DOHH2 (cell line): ENCODE results near the gene SERPINB13.

Experiments
- H3F3A ChIP-seq: fragments of 200-600 bp; sonication (generic), shearing (Covaris generic); 2 replicates; pipeline ENCODE4 v1.6.0; 2016; ENCODE audit warnings: antibody characterized with exemption, mild to moderate bottlenecking; ENCODE audit not compliant: control insufficient read depth, insufficient read depth
- H3K27ac ChIP-seq: fragments of 200-600 bp; sonication (generic); 2 replicates; pipeline ENCODE4 v1.5.1; 2014; ENCODE audit warnings: low read depth, mild to moderate bottlenecking, low read length, moderate library complexity
- H3K27me3 ChIP-seq: fragments of 200-600 bp; sonication (generic); 2 replicates; pipeline ENCODE4 v1.6.1; 2014; ENCODE audit warnings: mild to moderate bottlenecking, low read length, mixed read lengths; ENCODE audit not compliant: control insufficient read depth
- H3K36me3 ChIP-seq: fragments of 200-600 bp; sonication (generic); 2 replicates; pipeline ENCODE4 v1.6.1; 2014; ENCODE audit warnings: mild to moderate bottlenecking, low read length, moderate library complexity, mixed read lengths; ENCODE audit not compliant: control insufficient read depth
- H3K4me1 ChIP-seq: fragments of 200-600 bp; sonication (generic); 2 replicates; pipeline ENCODE4 v1.6.1; 2014; ENCODE audit warnings: mild to moderate bottlenecking, low read length, mixed read lengths; ENCODE audit not compliant: control insufficient read depth
- H3K4me2 ChIP-seq: fragments of 200-600 bp; sonication (generic); 2 replicates; pipeline ENCODE4 v1.6.0; 2014; ENCODE audit warnings: mild to moderate bottlenecking, low read length, moderate library complexity
- H3K4me3 ChIP-seq: fragments of 200-600 bp; sonication (generic); 2 replicates; pipeline ENCODE4 v1.5.1; 2014; ENCODE audit warnings: mild to moderate bottlenecking, low read length, mixed read lengths
- H3K79me2 ChIP-seq: fragments of 200-600 bp; sonication (generic); 2 replicates; pipeline ENCODE4 v1.6.1; 2014; ENCODE audit warnings: mild to moderate bottlenecking, low read length, mixed read lengths; ENCODE audit not compliant: control insufficient read depth
- H3K9me2 ChIP-seq: fragments of 200-600 bp; sonication (generic); replicated peaks from 2 replicates; pipeline ENCODE4 v1.6.1; 2014; ENCODE audit warnings: mild to moderate bottlenecking, low read length, mixed read lengths; ENCODE audit not compliant: control insufficient read depth
- H3K9me3 ChIP-seq: fragments of 200-600 bp; sonication (generic); 2 replicates; pipeline ENCODE4 v1.6.1; 2014; ENCODE audit warnings: antibody characterized with exemption, low read length, mixed read lengths; ENCODE audit not compliant: control insufficient read depth, insufficient read depth
- H4K20me1 ChIP-seq: fragments of 200-600 bp; sonication (generic); 2 replicates; pipeline ENCODE4 v1.6.0; 2014; ENCODE audit warnings: low read depth, mild to moderate bottlenecking, antibody characterized with exemption, low read length, moderate library complexity; ENCODE audit not compliant: control insufficient read depth, insufficient read depth
- EZH2phosphoT487 ChIP-seq: fragments of 200-600 bp; sonication (generic); IDR thresholded peaks from 2 replicates; pipeline ENCODE4 v1.6.1; 2017; ENCODE audit warnings: borderline replicate concordance, mild to moderate bottlenecking, antibody characterized with exemption, low read length, moderate library complexity, mixed read lengths
- TF ChIP-seq, protein P1 (sequence below): fragments of 200-600 bp; sonication (generic); IDR thresholded peaks from one replicate; pipeline ENCODE4 v1.5.1; 2014; ENCODE audit warnings: antibody characterized with exemption, mild to moderate bottlenecking, low read depth, low read length; ENCODE audit not compliant: poor library complexity, severe bottlenecking

The SERPINB13 gene

DNA sequence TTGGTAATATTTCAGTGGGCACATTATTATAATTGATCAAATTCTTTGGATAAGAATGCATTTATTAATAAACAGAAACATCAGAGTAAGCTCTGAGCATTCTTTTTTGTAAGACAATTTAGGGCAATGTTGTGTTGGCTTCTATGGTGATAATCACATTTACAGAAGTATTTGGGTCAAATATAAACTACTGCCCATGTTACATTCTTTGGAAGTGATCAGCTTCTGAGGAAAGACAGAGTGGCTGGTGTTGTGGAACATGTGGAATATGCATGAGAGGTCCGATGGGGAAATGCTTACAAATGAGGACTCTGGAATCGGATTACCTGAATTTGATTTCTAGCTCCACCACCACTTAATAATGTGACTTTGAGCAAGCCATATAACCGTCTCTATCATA lies 19.4 kb downstream of the SERPINB13 start:
- Histone ChIP-seq H3K27ac (no peak overlapping the region), H3K9me2 (no peaks in the 10 kb centered on the region), H3K4me2 (no peak overlapping the region), H3K79me2 (no peaks in the 10 kb centered on the region), H3K4me3 (no peak overlapping the region), H3K36me3 (no peaks in the 10 kb centered on the region), H4K20me1 (no peaks in the 10 kb centered on the region), H3F3A (no peaks in the 10 kb centered on the region), H3K4me1 (no peaks in the 10 kb centered on the region), H3K9me3 (no peaks in the 10 kb centered on the region), H3K27me3 (no peaks in the 10 kb centered on the region)
- TF ChIP-seq EZH2phosphoT487: no peak
- TF ChIP-seq, protein P1, sequence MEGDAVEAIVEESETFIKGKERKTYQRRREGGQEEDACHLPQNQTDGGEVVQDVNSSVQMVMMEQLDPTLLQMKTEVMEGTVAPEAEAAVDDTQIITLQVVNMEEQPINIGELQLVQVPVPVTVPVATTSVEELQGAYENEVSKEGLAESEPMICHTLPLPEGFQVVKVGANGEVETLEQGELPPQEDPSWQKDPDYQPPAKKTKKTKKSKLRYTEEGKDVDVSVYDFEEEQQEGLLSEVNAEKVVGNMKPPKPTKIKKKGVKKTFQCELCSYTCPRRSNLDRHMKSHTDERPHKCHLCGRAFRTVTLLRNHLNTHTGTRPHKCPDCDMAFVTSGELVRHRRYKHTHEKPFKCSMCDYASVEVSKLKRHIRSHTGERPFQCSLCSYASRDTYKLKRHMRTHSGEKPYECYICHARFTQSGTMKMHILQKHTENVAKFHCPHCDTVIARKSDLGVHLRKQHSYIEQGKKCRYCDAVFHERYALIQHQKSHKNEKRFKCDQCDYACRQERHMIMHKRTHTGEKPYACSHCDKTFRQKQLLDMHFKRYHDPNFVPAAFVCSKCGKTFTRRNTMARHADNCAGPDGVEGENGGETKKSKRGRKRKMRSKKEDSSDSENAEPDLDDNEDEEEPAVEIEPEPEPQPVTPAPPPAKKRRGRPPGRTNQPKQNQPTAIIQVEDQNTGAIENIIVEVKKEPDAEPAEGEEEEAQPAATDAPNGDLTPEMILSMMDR: no peak

DNA sequence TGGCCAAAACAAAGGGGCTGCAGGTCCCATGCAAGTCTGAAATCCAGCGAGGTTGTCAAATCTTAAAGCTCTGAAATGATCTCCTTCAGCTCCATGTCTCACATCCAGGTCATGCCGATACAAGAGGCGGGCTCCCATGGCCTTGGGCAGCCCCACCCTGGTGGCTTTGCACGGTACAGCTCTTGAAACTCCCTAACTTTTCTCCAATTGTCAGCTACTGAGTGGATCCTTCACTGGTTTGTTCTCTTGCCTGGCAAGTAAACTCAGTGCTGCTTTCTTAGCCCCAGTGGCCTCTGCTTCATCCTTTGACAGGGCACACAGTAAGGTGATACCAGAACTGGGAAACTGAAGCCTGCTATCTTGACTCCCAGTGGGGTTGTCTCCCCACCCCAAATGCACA lies 26.3 kb downstream of the SERPINB13 start:
- TF ChIP-seq, protein P1: no peak
- TF ChIP-seq EZH2phosphoT487: no peak

DNA sequence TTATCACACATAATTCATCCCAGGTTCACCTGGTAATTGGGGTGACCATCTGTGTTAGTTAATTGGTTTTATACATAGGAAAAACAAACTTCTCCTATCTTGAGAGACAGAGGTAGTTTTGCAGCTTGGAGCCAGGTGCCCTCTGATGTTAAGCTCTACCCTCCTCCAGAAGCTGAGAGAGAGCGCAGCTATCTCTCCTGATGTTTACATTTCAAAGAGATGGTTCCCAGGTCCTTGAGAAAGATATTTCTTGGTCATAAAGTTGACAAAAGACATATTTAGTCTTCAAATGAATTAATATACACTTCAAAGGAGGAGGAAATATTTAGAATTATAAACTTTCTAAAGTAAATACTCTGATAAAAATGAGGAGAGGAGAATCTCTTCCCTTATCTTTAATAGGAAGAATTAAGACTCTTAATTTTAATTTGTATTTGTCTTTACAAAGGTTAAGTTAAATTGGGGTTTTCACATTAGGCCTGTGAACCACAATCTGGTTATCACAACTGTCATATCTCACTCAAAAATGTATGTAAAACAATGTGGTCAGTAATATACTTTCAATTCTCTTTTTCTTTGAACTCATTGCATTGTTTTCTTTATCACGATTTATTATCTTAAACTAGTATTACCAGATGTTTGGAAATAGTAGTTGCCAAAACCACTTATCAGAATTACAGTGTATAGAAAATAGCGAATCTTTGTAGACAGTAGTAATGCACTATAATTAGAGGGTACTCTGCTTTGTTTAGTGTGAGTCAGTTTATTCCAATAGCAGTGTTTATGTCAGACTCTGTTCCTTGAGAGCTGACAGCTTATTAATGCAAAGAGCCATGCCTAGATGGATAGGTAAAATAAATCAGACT lies 30.1 kb downstream of the SERPINB13 start:
- Histone ChIP-seq H3K4me2 (no peak overlapping the region), H3K9me3 (no peaks in the 10 kb centered on the region), H3K4me1 (no peaks in the 10 kb centered on the region), H3K27me3 (no peaks in the 10 kb centered on the region), H3K4me3 (no peak overlapping the region), H3K79me2 (no peaks in the 10 kb centered on the region), H3K27ac (no peak overlapping the region), H4K20me1 (no peaks in the 10 kb centered on the region), H3F3A (no peaks in the 10 kb centered on the region), H3K9me2 (no peaks in the 10 kb centered on the region), H3K36me3 (no peaks in the 10 kb centered on the region)
- TF ChIP-seq, protein P1: no peak
- TF ChIP-seq EZH2phosphoT487: no peak

More for the DNA sequence above, 26.3 kb downstream of the SERPINB13 start:
- Histone ChIP-seq H3K4me1 (no peaks in the 10 kb centered on the region), H3K4me3 (no peak overlapping the region), H3K27ac (no peak overlapping the region), H3K79me2 (no peaks in the 10 kb centered on the region), H3K36me3 (no peaks in the 10 kb centered on the region), H3K4me2 (no peak overlapping the region), H3F3A (no peaks in the 10 kb centered on the region), H3K9me2 (no peaks in the 10 kb centered on the region), H4K20me1 (no peaks in the 10 kb centered on the region), H3K9me3 (no peaks in the 10 kb centered on the region), H3K27me3 (no peaks in the 10 kb centered on the region)
